HepG2 (cell line): ENCODE data around the gene TP63. TPM values are rescaled to one million over a fixed set of nuclear protein-coding genes. Genes with fewer than 3 reads are reported as not detected.

Experiments
- ATAC-seq: fragments of 200-7000 bp; cut with Tn5 transposase; 3 replicates; pipeline ENCODE4 v1.9.1; 2020; ENCODE audit warnings: mild to moderate bottlenecking, moderate library complexity
- BruUV-seq: library from RNA; stranded (reverse); fragments of 400-500 nt; replicated peaks from 2 replicates; lab custom pipeline; 2021; lab: Mats Ljungman, UMichigan
- CTCF ChIA-PET: fragments of 300-600 bp; formaldehyde crosslinking; extraction: SDS; loops from one replicate; lab custom pipeline; 2021; ENCODE audit warnings: low total read pairs, inconsistent platforms, low intra/inter-chr PET ratio; lab: Yijun Ruan, JAX
- POLR2A ChIA-PET: fragments of 350-600 bp; sonication (Branson Sonifier 250); formaldehyde crosslinking; loops from one replicate; lab custom pipeline; 2020; ENCODE audit warnings: antibody characterized with exemption, inconsistent platforms; lab: Yijun Ruan, JAX
- DNase-seq: peaks from one replicate; pipeline ENCODE4 v3.0.0-alpha.2; 2015; ENCODE audit warnings: low spot score
- FAIRE-seq: peaks from 3 replicates; lab custom pipeline; 2011; peaks lifted over from hg19 to GRCh38; lab: Jason Lieb, UNC
- H2AFZ ChIP-seq: one replicate; pipeline ENCODE4 v1.6.1; 2011; ENCODE audit warnings: low read length, inconsistent platforms
- H3K27ac ChIP-seq: fragments of 300-600 bp; 3 replicates; pipeline ENCODE4 v1.8.0; 2011; ENCODE audit warnings: mixed run types, mild to moderate bottlenecking, mixed read lengths, low read length, inconsistent platforms; ENCODE audit not compliant: insufficient read depth; ENCODE audit errors: extremely low read length
- H3K27me3 ChIP-seq, 2 experiments: fragments of 200-600 bp in 1 of 2; 2 replicates in 1 of 2; 3 replicates in 1 of 2; pipeline versions ENCODE4 v1.6.0 to v1.8.0; 2011; ENCODE audit warnings: low read length in 2 of 2, mild to moderate bottlenecking in 2 of 2, moderate library complexity in 2 of 2, inconsistent platforms in 1 of 2; ENCODE audit not compliant: insufficient read depth in 2 of 2, control insufficient read depth in 1 of 2
- H3K36me3 ChIP-seq, 2 experiments: fragments of 200-600 bp in 1 of 2; replicated peaks in 1 of 2; 2 replicates in 1 of 2; 3 replicates in 1 of 2; pipeline versions ENCODE4 v1.5.1 to v1.8.0; 2011; ENCODE audit warnings: low read length in 2 of 2, inconsistent platforms in 1 of 2; ENCODE audit not compliant: insufficient read depth in 2 of 2, control insufficient read depth in 1 of 2
- H3K4me1 ChIP-seq: 2 replicates; pipeline ENCODE4 v1.5.1; 2012; ENCODE audit warnings: low read length, inconsistent platforms; ENCODE audit not compliant: insufficient read depth
- H3K4me2 ChIP-seq: 2 replicates; pipeline ENCODE4 v1.6.0; 2011; ENCODE audit warnings: low read depth, low read length, inconsistent platforms
- H3K4me3 ChIP-seq, 3 experiments: fragments of 200-600 bp in 1 of 3; sonication (generic), shearing (Covaris generic) in 1 of 3; replicated peaks in 1 of 3; 2 replicates each; pipeline ENCODE4 v1.5.1; 2011 to 2016; ENCODE audit warnings: low read length in 3 of 3, inconsistent platforms in 2 of 3, low read depth in 2 of 3, mild to moderate bottlenecking in 2 of 3, control low read depth in 1 of 3, mixed read lengths in 1 of 3; ENCODE audit not compliant: insufficient read depth in 1 of 3
- H3K79me2 ChIP-seq: one replicate; pipeline ENCODE4 v1.6.1; 2011; ENCODE audit warnings: low read length, inconsistent platforms; ENCODE audit not compliant: insufficient read depth
- H3K9ac ChIP-seq: 2 replicates; pipeline ENCODE4 v1.6.0; 2011; ENCODE audit warnings: mild to moderate bottlenecking, low read depth, low read length, inconsistent platforms; ENCODE audit not compliant: insufficient read depth
- H3K9me3 ChIP-seq: 2 replicates; pipeline ENCODE4 v1.5.1; 2012; ENCODE audit warnings: mild to moderate bottlenecking, low read length
- H4K20me1 ChIP-seq: 2 replicates; pipeline ENCODE4 v1.6.0; 2011; ENCODE audit warnings: inconsistent platforms, mild to moderate bottlenecking, low read length, moderate library complexity; ENCODE audit not compliant: insufficient read depth
- AFF4 ChIP-seq: sonication (generic); formaldehyde crosslinking; IDR thresholded peaks from 2 replicates; pipeline ENCODE4 v1.4.0; 2020; ENCODE audit warnings: missing genetic modification reagents
- RFXANK ChIP-seq: IDR thresholded peaks from 2 replicates; pipeline ENCODE4 v1.6.1; 2016
- SKI ChIP-seq: fragments of 450-650 bp; IDR thresholded peaks from one replicate; pipeline ENCODE4 v1.6.1; 2018; ENCODE audit warnings: mild to moderate bottlenecking; ENCODE audit not compliant: partially characterized antibody
- ZNF124 ChIP-seq: sonication (generic); formaldehyde crosslinking; IDR thresholded peaks from 2 replicates; pipeline ENCODE4 v1.4.0; 2020; ENCODE audit warnings: missing genetic modification reagents
- ZNF367 ChIP-seq: sonication (generic); formaldehyde crosslinking; IDR thresholded peaks from 2 replicates; pipeline ENCODE4 v1.4.0; 2020; ENCODE audit warnings: missing genetic modification reagents, borderline replicate concordance
- WGBS: methylation state at CpG from one replicate; pipeline ENCODE4 v1.1.6; 2017; ENCODE audit warnings: low lambda C conversion rate; 5-methylcytosine and 5-hydroxymethylcytosine counted together
- in situ Hi-C: cut with HindIII; loops from 2 replicates; pipeline ENCODE4 v1.10.0; 2017; ENCODE audit warnings: low pct_unique_long_range_greater_than_20kb; ENCODE audit not compliant: extremely low pct_ligation_motif_present
- intact Hi-C: fragments of 100-400 bp; cut with micrococcal nuclease; formaldehyde crosslinking; loops from one replicate; pipeline ENCODE4 v1.10.0; 2022; ENCODE audit not compliant: unreplicated experiment
- polyA plus RNA-seq, 8 experiments: library from polyadenylated mRNA; depleted of rRNA in 3 of 8; stranded (reverse) in 7 of 8; unstranded in 1 of 8; fragments of >200 nt; fragmentation: Illumina TruSeq in 4 of 8; extraction: Trizol in 4 of 8; gene quantifications; 2 replicates each; pipeline versions ENCODE4 v1.2.1 to v1.2.3, GENCODE V29; 2011 to 2016; ENCODE audit warnings: low read depth in 4 of 8, missing spikeins in 1 of 8, mixed read lengths in 1 of 8; ENCODE audit not compliant: insufficient read depth in 1 of 8
- total RNA-seq, 5 experiments: library from RNA; depleted of rRNA; stranded (reverse); fragments of >200 nt; fragmentation: Illumina TruSeq; extraction: Trizol; gene quantifications; 2 replicates each; pipeline ENCODE4 v1.2.3, GENCODE V29; 2016; ENCODE audit warnings: low read depth in 1 of 5

TP63 gene
- total and polyA plus RNA-seq, 2 of the 13 experiments (the other 11 are each of a cell fraction or from before 2014, with no cell fraction given) = not detected

GRCh38 chr3:189673535-189673934 lies 42.3 kb downstream of the TP63 start:
- FAIRE-seq (no peak), DNase-seq (no peak), ATAC-seq (no peak)
- TF ChIP-seq RFXANK (CRISPR knock-in tag) = no peak
- no peak for TF ChIP-seq SKI
- TF ChIP-seq ZNF367 = no peak
- TF ChIP-seq ZNF124 (CRISPR knock-in tag) = no peak
- TF ChIP-seq AFF4 = no peak
- Histone ChIP-seq H3K36me3 (no peaks in the 10 kb centered on the region), H3K4me1 (no peaks in the 10 kb centered on the region), H3K4me3 (no peak overlapping the region), H4K20me1 (no peaks in the 10 kb centered on the region), H3K27me3 (no peaks in the 10 kb centered on the region; a peak in 1 of 5 replicates), H3K27ac (no peak overlapping the region), H2AFZ (no peak overlapping the region), H3K4me2 (no peak overlapping the region), H3K9ac (no peak overlapping the region), H3K9me3 (no peaks in the 10 kb centered on the region), H3K79me2 (no peaks in the 10 kb centered on the region)
- ChIA-PET CTCF (no interaction called here), POLR2A (no interaction called here)
- in situ Hi-C loops = no loop called here
- no TSS peak for BruUV-seq
- WGBS = 1% methylated on average over 2 of the region's 2 CpGs
- intact Hi-C loops = no loop called here
